Stimulated activated CD4-positive, alpha-beta T cell treated with anti-CD3 and anti-CD28 coated beads, Interleukin-12 subunit alpha, Interleukin-12 subunit beta, amount 100 ng/mL, for 24 hours (primary cell): Measurements from ENCODE around the gene ARPIN.

Source experiments
- DNase-seq, 2 experiments: peaks; one replicate each; pipeline ENCODE4 v3.0.0-alpha.2; 2020; ENCODE audit warnings: low read depth in 2 of 2

The ARPIN gene

GRCh38 chr15:89845305-89845893, 67.4 kb downstream of the ARPIN start:
- DNase-seq: no peak
